GM12892 (cell line): ENCODE results near the gene INAFM1.

Experiments used
- POLR2AphosphoS5 ChIP-seq: IDR thresholded peaks from 2 replicates; pipeline ENCODE4 v1.6.1; 2011; ENCODE audit warnings: low read depth, low read length, control low read depth
- TAF1 ChIP-seq: IDR thresholded peaks from 2 replicates; pipeline ENCODE4 v1.6.1; 2011; ENCODE audit warnings: low read depth, mild to moderate bottlenecking, control low read depth, low read length, borderline replicate concordance

GRCh38 chr19:47284324-47284899 is 9.7 kb downstream of the INAFM1 start:
- TF ChIP-seq POLR2AphosphoS5 (no peak), TAF1 (no peak)
